ENCODE data around the gene MAML2.

Gene MAML2

GRCh38 chr11:96257972-96258934 is 84.7 kb downstream of the MAML2 start:
- H3K27ac ChIP-seq: no peak overlapping the region
- TF ChIP-seq CTCF (IDR thresholded peaks at IDR 0.05) (no peak), ZFX (IDR thresholded peaks at IDR 0.05; ENCODE audit: borderline replicate concordance) (no peak)

GRCh38 chr11:96257036-96257435 is 86.0 kb downstream of the MAML2 start:
- H3K27ac ChIP-seq: no peak overlapping the region

GRCh38 chr11:96256215-96257011 is 86.6 kb downstream of the MAML2 start:
- H3K27ac ChIP-seq: no peak overlapping the region
- TF ChIP-seq CTCF (IDR thresholded peaks at IDR 0.05): no peak
- TF ChIP-seq ZFX (IDR thresholded peaks at IDR 0.05; ENCODE audit: borderline replicate concordance): no peak

More at GRCh38 chr11:96257036-96257435, 86.0 kb downstream of the MAML2 start:
- TF ChIP-seq CTCF (IDR thresholded peaks at IDR 0.05): no peak
- no peak for TF ChIP-seq ZFX (IDR thresholded peaks at IDR 0.05; ENCODE audit: borderline replicate concordance)

GRCh38 chr11:96254854-96255253 is 88.1 kb downstream of the MAML2 start:
- no peak for TF ChIP-seq CTCF (IDR thresholded peaks at IDR 0.05)
- no peak for TF ChIP-seq ZFX (IDR thresholded peaks at IDR 0.05; ENCODE audit: borderline replicate concordance)
- H3K27ac ChIP-seq: no peak overlapping the region

GRCh38 chr11:96254087-96254486 is 88.9 kb downstream of the MAML2 start:
- TF ChIP-seq ZFX (IDR thresholded peaks at IDR 0.05; ENCODE audit: borderline replicate concordance) (no peak), CTCF (IDR thresholded peaks at IDR 0.05) (no peak)
- H3K27ac ChIP-seq: no peak overlapping the region

GRCh38 chr11:96246718-96247552 is 96.1 kb downstream of the MAML2 start:
- H3K27ac ChIP-seq: no peak overlapping the region
- no peak for TF ChIP-seq CTCF (IDR thresholded peaks at IDR 0.05)
- no peak for TF ChIP-seq ZFX (IDR thresholded peaks at IDR 0.05; ENCODE audit: borderline replicate concordance)

All from 22Rv1 (cell line).